ENCODE results near the gene CBX1.

- no peak for TF ChIP-seq CTCF (IDR thresholded peaks at IDR 0.05)
- TF ChIP-seq POLR2A (IDR thresholded peaks at IDR 0.05) = no peak
Measured at GRCh38 chr17:48064638-48065037, 36.6 kb downstream of the CBX1 start.

Measured in testis (tissue), 2 donors.